ENCODE results near the gene GLIS2. TPM values are rescaled to one million over a fixed set of nuclear protein-coding genes. Genes with fewer than 3 reads are reported as not detected.

The GLIS2 gene
- total and polyA plus RNA-seq, 4 donors, result 0.68 to 1.4 (median 1.1) TPM

DNA sequence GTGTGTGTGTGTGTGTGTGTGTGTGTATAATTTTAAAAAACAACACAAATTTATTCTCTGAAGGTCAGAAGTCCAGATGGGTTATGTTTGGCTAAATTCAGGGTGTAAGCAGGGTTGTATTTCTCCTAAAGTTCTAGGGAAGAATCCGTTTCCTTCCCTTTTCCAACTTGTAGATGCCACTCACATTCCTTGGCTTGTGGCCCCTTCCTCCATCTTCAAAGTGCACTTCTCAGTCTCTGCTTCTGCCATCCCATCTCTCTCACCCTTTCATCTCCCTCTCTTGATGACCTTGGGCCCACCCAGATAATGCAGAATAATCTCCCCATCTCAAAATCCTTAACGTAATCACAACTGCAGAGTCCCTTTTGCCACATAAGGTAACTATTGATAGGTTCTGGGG, 35.2 kb upstream of the GLIS2 start:
- DNase-seq (ENCODE audit: low spot score), result no peak

GRCh38 chr16:4283441-4283840, 32.4 kb upstream of the GLIS2 start:
- no peaks in the 10 kb centered on the region for H3K9me3 ChIP-seq (ENCODE audit: control insufficient read depth in 4 of 4, low read length in 3 of 4)
- TF ChIP-seq HNF4A (conservative IDR thresholded peaks at IDR 0.05) (no peak), RAD21 (IDR thresholded peaks at IDR 0.05) (no peak), ZBTB33 (IDR thresholded peaks at IDR 0.05) (no peak), GABPA (IDR thresholded peaks at IDR 0.05 in 1 of 2, conservative IDR thresholded peaks at IDR 0.05 in 1 of 2) (no peak), NR2F2 (IDR thresholded peaks at IDR 0.05) (no peak), FOXA1 (IDR thresholded peaks at IDR 0.05) (no peak), SP1 (IDR thresholded peaks at IDR 0.05) (no peak), HNF4G (IDR thresholded peaks at IDR 0.05) (no peak), FOXA2 (IDR thresholded peaks at IDR 0.05) (no peak)
- TF ChIP-seq, protein P1, sequence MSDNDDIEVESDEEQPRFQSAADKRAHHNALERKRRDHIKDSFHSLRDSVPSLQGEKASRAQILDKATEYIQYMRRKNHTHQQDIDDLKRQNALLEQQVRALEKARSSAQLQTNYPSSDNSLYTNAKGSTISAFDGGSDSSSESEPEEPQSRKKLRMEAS (IDR thresholded peaks at IDR 0.05), result no peak
- H3K4me3 ChIP-seq (ENCODE audit: low read depth in 1 of 3, low read length in 3 of 3), result no peak overlapping the region
- no peaks in the 10 kb centered on the region for H3K36me3 ChIP-seq (ENCODE audit: control insufficient read depth in 4 of 4, insufficient read depth in 3 of 4, low read depth in 1 of 4, low read length in 3 of 4)
- DNase-seq (ENCODE audit: low spot score), result no peak
- H3K27me3 ChIP-seq (ENCODE audit: control insufficient read depth in 4 of 4, insufficient read depth in 4 of 4, low read length in 3 of 4), result no peaks in the 10 kb centered on the region
- H3K27ac ChIP-seq (ENCODE audit: low read depth in 1 of 2, low read length in 2 of 2), result no peak overlapping the region
- H3K9ac ChIP-seq (ENCODE audit: low read depth in 1 of 2, low read length in 2 of 2), result no peak overlapping the region
- H3K4me1 ChIP-seq (ENCODE audit: control insufficient read depth in 4 of 4, insufficient read depth in 4 of 4, low read length in 3 of 4), result peaks cover 2 to 5% (median 4%) of the 10 kb centered on the region in 4 donors
- WGBS, result 87% methylated on average over 8 of the region's 8 CpGs

More for the DNA sequence above, 35.2 kb upstream of the GLIS2 start:
- TF ChIP-seq RAD21 (IDR thresholded peaks at IDR 0.05), result no peak
- no peak for TF ChIP-seq HNF4G (IDR thresholded peaks at IDR 0.05)
- TF ChIP-seq, protein P2, sequence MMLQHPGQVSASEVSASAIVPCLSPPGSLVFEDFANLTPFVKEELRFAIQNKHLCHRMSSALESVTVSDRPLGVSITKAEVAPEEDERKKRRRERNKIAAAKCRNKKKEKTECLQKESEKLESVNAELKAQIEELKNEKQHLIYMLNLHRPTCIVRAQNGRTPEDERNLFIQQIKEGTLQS (IDR thresholded peaks at IDR 0.05), result no peak
- TF ChIP-seq ZBTB33 (IDR thresholded peaks at IDR 0.05), result no peak
- TF ChIP-seq TAF1 (conservative IDR thresholded peaks at IDR 0.05), result no peak
- H3K9me3 ChIP-seq (ENCODE audit: control insufficient read depth in 4 of 4, low read length in 3 of 4), result no peaks in the 10 kb centered on the region
- no peak overlapping the region for H3K9ac ChIP-seq (ENCODE audit: low read depth in 1 of 2, low read length in 2 of 2)
- H3K4me3 ChIP-seq (ENCODE audit: low read depth in 1 of 3, low read length in 3 of 3), result no peak overlapping the region
- no peaks in the 10 kb centered on the region for H3K4me1 ChIP-seq (ENCODE audit: control insufficient read depth in 4 of 4, insufficient read depth in 4 of 4, low read length in 3 of 4)
- no peaks in the 10 kb centered on the region for H3K27me3 ChIP-seq (ENCODE audit: control insufficient read depth in 4 of 4, insufficient read depth in 4 of 4, low read length in 3 of 4)
- 93% methylated on average over 2 of the region's 2 CpGs for WGBS
- no peak overlapping the region for H3K27ac ChIP-seq (ENCODE audit: low read depth in 1 of 2, low read length in 2 of 2)
- no peaks in the 10 kb centered on the region for H3K36me3 ChIP-seq (ENCODE audit: control insufficient read depth in 4 of 4, insufficient read depth in 3 of 4, low read depth in 1 of 4, low read length in 3 of 4)

- 90% methylated on average over 2 of the region's 2 CpGs for WGBS
- Histone ChIP-seq H3K4me1 (ENCODE audit: control insufficient read depth in 4 of 4, insufficient read depth in 4 of 4, low read length in 3 of 4) (peaks cover 2 to 9% (median 7%) of the 10 kb centered on the region in 4 donors), H3K4me3 (ENCODE audit: low read depth in 1 of 3, low read length in 3 of 3) (no peak overlapping the region), H3K9me3 (ENCODE audit: control insufficient read depth in 4 of 4, low read length in 3 of 4) (no peaks in the 10 kb centered on the region), H3K27me3 (ENCODE audit: control insufficient read depth in 4 of 4, insufficient read depth in 4 of 4, low read length in 3 of 4) (no peaks in the 10 kb centered on the region), H3K27ac (ENCODE audit: low read depth in 1 of 2, low read length in 2 of 2) (no peak overlapping the region), H3K36me3 (ENCODE audit: control insufficient read depth in 4 of 4, insufficient read depth in 3 of 4, low read depth in 1 of 4, low read length in 3 of 4) (no peaks in the 10 kb centered on the region), H3K9ac (ENCODE audit: low read depth in 1 of 2, low read length in 2 of 2) (no peak overlapping the region)
- DNase-seq (ENCODE audit: low spot score), result no peak
- TF ChIP-seq GABPA (IDR thresholded peaks at IDR 0.05 in 1 of 2, conservative IDR thresholded peaks at IDR 0.05 in 1 of 2), result no peak
- no peak for TF ChIP-seq HNF4A (conservative IDR thresholded peaks at IDR 0.05)
- TF ChIP-seq FOXA1 (IDR thresholded peaks at IDR 0.05), result no peak
- TF ChIP-seq HNF4G (IDR thresholded peaks at IDR 0.05), result no peak
- TF ChIP-seq RXRA (IDR thresholded peaks at IDR 0.05), result no peak
- no peak for TF ChIP-seq YY1 (IDR thresholded peaks at IDR 0.05)
- TF ChIP-seq, protein P3, sequence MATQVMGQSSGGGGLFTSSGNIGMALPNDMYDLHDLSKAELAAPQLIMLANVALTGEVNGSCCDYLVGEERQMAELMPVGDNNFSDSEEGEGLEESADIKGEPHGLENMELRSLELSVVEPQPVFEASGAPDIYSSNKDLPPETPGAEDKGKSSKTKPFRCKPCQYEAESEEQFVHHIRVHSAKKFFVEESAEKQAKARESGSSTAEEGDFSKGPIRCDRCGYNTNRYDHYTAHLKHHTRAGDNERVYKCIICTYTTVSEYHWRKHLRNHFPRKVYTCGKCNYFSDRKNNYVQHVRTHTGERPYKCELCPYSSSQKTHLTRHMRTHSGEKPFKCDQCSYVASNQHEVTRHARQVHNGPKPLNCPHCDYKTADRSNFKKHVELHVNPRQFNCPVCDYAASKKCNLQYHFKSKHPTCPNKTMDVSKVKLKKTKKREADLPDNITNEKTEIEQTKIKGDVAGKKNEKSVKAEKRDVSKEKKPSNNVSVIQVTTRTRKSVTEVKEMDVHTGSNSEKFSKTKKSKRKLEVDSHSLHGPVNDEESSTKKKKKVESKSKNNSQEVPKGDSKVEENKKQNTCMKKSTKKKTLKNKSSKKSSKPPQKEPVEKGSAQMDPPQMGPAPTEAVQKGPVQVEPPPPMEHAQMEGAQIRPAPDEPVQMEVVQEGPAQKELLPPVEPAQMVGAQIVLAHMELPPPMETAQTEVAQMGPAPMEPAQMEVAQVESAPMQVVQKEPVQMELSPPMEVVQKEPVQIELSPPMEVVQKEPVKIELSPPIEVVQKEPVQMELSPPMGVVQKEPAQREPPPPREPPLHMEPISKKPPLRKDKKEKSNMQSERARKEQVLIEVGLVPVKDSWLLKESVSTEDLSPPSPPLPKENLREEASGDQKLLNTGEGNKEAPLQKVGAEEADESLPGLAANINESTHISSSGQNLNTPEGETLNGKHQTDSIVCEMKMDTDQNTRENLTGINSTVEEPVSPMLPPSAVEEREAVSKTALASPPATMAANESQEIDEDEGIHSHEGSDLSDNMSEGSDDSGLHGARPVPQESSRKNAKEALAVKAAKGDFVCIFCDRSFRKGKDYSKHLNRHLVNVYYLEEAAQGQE (IDR thresholded peaks at IDR 0.05), result no peak
- TF ChIP-seq, protein P2 (IDR thresholded peaks at IDR 0.05), result no peak
- TF ChIP-seq JUND (IDR thresholded peaks at IDR 0.05), result no peak
- TF ChIP-seq FOXA2 (IDR thresholded peaks at IDR 0.05), result no peak
- no peak for TF ChIP-seq EGR1 (IDR thresholded peaks at IDR 0.05; ENCODE audit: low read depth in 2 of 2)
- TF ChIP-seq, protein P1 (IDR thresholded peaks at IDR 0.05), result no peak
- TF ChIP-seq NR2F2 (IDR thresholded peaks at IDR 0.05), result no peak
Measured at GRCh38 chr16:4283939-4284338, 31.9 kb upstream of the GLIS2 start.

Measured in liver (tissue), 9 donors.